AG08396 (cell line): ENCODE results near the gene ANO7.

ENCODE experiments used
- DNase-seq: peaks from one replicate; pipeline ENCODE4 v3.0.0; 2012; ENCODE audit warnings: low spot score, mixed read lengths

Gene ANO7

DNA sequence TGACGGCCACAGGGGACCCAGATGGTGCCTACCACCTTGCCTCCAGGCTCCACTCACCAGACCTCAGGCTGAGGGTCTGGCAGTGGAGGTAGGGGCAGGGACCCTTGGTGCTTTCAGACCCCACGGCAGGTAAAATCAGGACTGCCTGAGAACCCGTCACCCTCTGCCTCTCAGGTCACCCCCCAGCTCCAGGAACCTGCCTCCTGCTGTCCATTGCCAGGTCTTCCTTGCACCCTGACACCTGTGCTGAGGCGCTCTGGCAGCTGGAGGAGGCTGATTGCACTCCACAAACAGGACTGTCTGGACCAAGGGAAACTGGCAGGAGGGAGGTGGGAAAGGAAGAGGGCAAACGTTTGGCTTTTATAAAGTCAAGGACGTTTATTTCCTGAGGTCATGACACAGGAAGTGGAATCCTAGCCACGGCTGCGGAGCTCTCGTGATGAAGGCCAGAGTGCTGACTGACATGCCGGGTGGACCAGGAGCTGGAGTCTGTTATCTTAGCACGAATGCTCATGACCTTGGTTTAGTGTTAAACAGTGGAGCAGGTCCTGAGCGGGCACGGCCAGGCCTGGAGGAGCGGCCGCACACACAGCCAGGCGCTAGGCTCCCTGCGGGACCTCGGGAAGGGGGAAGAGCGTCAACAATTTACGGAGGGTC, 40.5 kb downstream of the ANO7 start:
- no peak for DNase-seq

DNA sequence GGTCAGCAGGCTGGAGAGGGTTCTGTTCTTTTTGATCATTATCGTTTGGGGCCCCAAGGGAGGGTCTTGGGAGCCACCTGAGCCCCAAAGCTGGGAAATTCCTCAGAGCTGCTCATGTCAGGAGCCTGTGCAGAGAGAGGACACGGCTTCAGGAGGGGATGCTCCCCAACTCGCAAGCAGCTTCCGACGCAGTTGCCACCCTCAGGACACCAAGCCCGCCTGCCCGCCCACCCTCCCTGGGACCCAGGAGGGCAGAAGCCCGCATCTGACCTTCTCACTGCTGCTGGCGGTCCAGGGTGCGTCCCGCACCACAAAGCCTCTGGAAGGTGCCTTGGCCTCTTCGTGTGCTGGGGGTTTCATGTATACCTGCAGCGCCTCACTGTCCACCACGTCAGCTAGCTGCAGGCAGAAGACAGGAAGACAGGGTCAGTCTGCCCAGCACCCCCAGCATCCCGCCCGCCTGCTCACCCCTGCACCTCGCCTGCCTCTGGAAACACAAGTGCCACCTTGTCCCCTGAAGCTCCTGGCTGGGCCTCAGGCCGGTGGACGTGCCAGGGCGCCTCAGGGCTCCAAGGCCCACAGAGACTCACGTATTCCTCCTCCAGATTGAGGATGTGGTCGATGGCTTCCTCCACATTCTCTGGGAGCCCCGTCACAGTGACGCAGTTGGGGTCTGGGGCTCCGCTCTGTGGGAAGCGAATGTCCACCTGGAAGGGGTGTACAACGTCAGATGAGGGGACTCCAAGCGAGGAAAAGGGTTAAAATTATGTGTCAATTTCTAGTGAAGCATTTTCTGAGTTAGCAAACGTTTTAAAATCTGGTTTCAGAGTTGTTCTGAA, 41.3 kb downstream of the ANO7 start:
- DNase-seq, result no peak

DNA sequence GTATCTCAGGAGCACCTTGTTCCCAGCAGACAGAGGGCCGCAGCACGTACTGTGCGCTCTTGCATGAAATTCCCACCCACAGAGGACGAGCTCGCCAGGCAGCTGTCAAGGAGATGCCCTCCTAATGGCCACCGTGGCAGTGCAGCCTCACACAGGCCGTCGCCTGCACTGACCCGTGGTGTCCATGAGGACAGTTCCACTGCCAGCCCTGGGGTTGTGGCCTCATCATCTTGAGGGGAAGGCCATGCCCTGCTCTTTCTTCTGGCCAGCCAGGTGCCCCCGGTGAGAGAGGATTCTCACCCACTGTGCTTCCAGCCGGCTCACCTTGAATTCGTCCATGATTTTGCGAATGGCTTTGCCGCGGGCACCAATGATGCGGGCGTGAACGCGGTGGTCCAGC, 42.0 kb downstream of the ANO7 start:
- no peak for DNase-seq

DNA sequence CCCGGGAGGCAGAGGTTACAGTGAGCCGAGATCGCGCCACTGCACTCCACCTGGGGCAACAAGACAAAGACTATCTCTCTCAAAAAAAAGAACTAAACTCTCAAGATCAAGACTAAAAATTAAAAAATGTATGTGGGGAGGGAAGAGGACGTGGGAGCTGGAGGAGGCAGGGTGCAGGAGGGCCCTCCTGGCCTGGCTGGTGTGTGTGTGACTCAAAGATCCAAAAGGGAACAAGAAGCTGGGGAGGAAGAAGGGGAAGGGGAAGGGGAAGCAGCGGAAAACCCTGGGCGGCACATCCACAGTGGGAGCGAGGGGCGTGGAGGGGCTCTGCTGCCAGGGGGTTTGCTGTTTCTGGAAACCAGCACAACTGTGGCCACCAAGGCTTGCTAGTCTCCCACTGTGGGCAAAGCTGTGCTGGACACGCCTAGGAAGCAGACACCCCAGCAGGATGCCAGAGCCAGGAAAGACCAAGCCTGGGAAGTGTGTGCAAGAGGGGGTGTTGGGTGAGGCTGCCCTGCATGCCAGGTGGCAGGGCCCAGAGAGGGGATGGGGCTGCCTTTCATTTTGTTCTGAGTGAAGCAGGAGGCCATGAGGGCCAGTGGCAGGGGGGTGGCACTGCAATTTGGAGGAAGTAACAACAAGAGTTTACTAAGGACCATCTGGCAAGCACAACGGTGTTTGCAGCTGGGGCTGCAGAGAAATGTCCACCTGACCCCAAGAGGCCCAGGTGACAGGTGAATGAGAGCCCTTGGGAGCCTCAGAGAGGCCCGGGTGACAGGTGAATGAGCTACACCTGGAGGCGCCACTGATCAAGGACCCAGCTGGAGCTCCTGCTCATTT, 44.5 kb downstream of the ANO7 start:
- no peak for DNase-seq

DNA sequence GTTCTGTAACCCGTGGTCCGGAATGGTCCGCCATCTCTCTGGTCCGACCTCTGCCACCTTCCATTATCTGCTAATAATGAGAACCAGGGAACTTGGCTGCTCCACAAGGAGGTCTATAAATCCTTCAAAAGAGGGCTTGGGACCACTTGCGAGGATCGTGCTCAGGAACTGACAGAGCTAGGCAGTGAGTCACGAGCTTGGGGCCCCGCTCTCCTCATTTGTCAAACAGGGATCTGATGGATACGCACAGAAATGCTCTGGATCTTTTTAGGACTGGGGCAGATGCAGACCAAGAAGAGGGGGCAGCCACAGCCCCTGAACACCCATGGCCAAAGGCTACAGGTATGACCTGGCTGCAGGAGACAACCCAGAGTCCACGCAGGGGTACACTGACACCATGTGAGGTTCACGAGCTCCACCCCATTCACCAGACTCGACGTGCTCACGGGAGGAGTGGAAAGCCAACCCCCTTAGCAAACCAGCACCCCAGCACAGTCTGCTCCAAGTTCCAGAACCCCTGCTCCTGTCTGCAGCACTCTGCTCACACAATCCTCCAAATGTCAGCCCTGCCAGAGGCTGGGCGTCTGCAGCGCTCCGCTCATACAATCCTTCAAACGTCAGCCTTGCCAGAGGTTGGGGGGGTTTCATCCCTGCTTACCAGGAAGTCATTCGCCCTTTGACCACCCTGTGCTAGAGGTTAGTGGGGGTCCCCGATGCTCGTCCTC, 45.8 kb downstream of the ANO7 start:
- DNase-seq, result no peak

DNA sequence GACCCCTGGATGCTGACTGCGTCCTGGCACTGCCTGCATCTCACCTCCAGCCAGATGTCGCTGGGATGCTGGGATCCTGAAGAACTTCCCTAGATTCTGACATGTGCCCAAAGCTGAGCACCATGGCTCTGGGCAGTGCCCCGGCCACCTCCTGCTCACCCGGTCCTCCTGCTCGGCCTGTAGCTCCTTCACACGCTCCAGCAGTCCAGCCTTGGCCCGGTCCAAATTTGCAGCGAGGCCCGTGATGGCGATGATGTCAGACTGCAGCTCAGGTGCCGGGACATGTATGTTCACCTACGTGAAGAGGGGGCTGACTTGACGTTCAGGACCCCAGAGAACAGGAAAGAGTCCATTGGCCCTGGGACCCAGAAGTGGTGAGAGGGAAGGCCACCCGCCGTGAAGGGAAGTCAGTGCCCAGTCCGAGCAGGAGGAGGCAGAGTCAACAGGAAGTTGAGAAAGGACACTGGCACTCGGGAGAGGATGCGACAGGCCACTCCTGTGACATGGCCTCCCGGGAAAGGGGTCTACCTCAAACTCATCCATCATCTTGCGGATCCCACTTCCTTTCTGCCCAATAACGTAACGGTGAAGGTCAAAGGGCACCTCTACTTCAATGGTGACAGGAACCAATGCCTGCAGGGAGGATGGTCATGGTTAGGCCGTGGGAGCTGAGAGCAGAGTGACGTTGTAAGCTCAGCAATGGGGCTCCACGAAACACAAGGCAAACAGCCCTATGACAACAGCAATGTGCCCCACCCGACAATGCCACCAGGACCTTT, 46.7 kb downstream of the ANO7 start:
- no peak for DNase-seq

DNA sequence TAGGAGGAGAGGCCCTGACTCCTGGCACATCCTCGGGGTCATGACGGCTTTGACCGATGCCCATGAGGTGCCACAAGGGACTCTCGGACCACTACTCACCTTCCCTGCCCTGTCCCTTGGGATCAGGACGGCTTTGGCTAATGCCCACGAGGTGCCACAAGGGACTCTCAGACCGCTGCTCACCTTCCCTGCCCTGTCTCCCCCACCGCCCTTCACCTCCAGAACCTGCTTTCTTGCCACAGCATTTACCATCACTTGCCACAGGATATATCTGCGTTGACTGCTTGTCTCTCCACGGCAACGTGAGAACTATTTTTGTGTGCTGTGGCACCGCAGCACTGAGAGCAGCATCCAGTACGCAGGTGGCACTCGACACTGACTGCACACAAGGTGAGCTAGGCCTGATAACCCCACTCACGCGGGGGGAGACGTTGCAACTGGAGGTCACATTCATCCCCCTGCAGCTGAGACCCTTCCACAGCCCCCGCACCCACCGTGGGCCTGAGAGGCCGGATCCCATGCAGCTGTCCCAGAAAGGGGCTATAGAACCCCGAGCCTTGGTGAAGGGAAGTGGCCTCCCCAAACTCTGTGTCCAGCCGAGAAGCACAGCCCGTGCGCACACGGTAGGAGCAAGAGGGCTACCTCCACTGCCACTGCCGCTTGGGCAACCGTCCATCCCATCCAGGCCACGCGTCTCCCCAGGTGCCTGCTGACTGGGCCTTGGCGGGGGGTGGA, 47.5 kb downstream of the ANO7 start:
- DNase-seq, result no peak

DNA sequence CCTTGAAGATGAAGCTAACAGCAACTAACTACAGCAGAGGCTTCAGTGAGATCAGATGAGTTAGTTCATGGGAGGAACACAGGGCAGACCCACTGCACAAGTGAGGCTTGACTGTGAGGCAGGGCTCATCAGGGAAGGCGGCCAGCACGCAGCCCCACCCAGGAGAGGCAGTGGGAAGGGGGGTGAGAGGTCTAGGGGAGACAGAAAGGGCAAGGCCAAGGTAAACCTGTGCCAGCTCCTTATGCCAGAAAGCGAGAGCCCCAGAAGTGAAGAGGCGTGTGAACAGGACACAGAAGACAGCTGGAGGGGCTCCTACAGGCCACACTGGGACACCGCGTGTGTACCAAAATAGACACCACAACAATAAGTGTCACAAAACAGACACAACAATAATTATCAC, 48.6 kb downstream of the ANO7 start:
- DNase-seq, result no peak

DNA sequence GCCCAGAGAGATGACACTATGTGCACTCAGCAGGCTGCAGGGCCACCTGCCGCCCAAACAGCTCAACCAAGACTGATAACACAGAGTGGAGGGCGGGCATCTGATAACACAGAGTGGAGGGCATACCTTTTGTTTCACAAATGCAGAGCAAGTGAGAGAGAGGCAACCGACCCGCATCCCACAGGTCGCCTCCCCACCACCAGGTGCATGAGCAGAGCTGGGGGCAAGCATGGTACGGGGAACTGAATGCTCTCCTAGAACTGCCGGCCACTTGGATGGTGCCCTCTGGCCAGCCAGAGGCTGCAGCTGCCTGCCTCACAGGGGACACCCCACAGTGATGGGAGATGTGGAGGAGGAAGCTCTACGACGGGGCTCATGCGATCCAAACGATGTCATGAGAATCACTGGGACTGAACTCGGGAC, 49.5 kb downstream of the ANO7 start:
- no peak for DNase-seq

DNA sequence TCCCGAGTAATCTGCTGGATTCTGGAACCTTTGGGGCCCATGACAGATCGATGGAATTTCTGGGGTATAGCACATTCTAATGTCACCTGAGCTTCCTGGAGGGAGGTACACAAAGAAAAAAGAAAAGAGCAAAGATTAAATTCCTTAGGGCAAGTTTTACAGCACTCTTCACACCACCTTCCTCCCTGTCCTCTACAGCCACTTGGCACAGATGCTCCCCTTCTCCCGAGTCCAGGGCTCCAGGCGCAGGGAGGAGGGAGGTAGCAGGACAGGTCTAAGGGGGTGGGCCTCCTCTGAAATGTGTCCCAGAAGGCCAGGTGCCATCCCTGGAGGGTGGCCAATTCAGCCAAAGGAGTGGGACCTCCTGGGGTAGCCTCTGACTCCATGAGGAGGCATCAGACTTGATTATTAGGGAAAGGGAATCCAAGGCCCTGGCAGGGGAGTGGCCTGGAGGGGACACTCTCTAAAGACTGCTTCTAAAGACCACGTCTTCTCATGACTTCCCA, 50.3 kb downstream of the ANO7 start:
- DNase-seq, result no peak

DNA sequence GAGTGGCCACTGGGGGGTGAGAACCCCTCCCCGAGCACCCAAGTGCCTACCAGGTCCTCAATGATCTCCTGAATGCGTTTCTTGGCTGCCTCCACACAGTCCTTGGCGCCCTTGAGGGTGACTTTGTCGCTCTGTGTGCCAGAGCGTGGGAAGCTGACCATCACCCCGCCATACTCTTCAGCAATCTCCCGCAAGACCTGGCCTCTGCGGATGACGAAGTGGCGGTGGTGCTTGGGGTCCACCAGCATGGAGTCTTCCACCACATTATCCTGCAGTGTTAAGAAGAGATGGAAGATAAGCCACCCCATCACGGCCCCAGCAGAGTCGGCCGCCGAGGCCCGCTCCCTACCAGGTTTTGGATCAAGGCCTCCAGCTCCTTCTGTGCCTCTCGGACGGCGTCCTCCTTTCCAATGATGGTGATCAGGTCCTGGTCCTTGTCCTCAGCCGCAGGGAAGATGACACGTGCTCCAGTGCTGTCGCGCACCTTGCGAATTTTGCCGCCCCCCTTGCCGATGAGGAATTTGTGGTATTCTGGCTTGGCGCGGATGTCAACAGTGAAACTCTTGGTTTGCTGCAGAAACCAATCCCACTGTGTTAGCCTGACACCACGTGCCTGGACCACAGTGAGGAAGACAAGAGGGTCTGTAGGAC, 51.2 kb downstream of the ANO7 start:
- DNase-seq, result no peak

DNA sequence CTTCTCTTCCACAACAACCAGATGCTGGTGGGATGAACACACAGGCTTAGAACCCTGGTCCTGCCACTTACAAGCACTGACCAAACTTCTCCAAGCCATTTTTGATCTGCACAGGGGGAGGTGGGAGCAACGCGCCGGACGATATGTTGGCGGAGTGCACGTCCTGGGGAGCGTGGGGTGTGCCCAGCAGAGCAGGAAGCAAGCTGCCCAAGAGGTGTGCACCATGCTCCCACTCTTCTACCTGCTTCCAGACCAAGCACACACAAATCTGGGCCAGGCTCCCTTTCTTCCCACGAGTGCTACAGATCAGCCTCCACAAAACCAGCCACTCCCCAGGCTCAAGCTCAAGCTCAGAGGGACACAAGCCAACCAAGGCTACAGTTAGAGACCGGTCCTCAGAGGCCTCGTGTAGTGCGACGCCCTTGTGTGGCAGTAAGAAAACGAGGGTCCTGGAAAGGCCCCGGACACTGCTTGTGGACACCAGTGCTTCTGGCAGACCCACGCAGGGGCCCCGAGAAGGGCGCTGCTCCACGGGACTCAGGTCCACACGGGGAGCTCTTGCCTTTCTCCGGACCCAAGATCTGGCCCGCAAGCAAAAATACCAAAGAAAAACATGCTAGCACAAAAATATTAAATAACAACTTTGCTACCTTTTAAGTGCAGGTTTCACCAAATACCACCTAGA, 52.0 kb downstream of the ANO7 start:
- DNase-seq, result no peak

DNA sequence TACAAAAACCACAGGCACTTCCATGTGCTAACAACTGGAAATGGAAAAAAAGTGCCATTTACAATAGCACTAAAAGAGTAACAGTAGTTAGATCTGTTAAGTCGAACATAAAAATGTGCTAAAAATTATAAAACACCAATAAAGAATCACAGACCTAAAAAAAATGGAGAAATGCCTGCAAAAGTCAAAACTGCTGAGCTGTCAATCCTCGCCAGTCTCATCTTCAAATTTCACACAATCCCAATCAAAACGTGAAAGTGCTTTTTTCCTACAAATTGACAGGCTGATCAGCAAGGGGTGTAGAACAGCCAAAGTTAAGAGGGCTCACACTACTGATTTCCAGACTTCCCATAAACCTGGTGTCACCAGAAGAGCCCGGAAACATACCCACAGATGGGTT, 53.2 kb downstream of the ANO7 start:
- no peak for DNase-seq

DNA sequence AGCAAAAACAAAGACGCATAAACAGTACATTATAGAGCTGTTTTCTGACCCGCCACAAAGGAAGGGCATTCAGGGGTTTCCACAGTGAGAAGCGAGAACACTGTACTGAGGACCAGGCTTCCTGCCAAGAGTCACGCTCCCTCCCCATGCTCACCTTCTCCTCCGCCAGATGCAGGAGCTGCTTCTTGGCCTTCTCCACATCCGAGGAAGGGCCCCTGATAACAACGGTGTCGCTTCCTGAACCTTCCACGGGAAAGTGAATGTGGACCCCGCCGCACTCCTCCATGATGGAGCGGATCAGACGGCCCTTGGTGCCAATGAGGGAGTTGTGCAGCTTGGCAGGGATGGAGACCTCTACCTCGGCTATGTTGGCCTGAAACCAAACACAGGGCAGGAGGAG, 53.8 kb downstream of the ANO7 start:
- no peak for DNase-seq

DNA sequence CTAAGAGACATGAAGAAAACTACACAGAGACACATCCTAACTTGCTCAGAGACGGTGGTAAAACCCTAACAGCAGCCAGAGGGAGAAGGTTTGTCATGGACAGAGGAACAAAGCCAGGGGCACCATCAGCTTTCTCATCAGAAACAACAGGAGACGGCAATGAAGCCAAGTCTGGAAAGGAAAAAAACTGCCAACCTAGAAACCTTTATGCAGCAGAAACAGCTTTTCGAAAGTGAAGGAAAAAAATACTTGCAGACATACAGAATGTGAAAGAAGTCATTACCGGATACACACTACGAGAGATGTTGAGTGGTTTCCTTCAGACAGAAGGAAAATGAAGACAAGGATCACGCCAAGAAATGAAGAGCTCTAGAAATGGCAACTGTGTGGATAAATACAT, 55.9 kb downstream of the ANO7 start:
- DNase-seq, result no peak

DNA sequence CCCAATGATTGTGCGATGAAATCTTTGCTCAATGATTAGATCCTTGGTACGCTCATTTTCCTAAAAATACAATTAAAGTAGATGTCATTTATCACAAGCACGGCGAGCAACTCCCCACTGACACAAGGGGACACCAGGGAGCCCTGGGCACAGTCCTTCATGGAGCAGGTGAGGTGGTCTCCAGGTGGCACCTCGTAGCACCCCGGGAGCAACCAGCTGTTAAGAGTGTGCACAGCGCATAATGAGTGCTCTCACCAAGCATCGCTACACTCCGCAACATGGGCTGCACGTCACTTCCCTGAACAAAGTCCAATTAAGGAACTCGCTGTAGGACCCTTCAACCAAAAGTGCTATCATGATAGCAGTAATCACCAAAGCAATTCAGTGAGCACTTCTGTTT, 59.8 kb downstream of the ANO7 start:
- no peak for DNase-seq

DNA sequence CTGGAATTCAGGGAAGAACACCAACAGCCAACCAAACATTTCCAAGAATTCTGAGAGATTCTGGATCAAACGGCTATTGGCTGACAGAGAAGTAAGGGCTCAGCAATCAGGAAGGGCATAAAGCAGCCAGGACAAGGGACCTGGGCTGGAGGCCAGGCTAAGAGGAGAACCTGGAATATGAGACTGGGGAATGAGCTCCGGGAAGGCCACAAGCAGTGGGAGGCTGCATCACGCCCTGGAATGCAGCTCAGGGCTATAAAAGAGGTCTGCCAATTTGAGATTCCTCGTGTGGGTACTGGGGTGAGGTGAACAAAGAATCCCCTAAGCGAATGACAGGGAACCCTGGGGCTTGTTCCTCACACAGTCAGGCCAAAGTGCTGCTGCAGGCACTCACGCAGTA, 60.4 kb downstream of the ANO7 start:
- no peak for DNase-seq

DNA sequence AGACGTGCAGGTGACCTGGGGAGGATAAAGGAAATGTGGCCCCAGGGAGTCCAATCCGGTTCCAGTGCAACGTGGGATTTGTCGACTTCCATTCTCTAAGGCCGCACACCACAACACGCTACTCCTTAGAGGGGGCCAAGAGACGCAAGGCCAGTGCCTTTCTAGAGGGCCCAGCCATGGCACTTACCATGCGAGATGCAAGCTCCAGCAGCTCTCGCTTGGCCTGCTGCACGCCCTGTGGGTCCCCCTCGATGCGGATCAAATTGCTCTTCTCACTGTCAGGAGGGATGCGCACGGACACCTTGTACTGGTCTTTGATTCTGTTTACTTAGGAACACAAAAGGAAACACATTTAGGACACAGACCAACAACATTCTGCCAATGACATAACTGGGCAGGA, 61.2 kb downstream of the ANO7 start:
- no peak for DNase-seq

DNA sequence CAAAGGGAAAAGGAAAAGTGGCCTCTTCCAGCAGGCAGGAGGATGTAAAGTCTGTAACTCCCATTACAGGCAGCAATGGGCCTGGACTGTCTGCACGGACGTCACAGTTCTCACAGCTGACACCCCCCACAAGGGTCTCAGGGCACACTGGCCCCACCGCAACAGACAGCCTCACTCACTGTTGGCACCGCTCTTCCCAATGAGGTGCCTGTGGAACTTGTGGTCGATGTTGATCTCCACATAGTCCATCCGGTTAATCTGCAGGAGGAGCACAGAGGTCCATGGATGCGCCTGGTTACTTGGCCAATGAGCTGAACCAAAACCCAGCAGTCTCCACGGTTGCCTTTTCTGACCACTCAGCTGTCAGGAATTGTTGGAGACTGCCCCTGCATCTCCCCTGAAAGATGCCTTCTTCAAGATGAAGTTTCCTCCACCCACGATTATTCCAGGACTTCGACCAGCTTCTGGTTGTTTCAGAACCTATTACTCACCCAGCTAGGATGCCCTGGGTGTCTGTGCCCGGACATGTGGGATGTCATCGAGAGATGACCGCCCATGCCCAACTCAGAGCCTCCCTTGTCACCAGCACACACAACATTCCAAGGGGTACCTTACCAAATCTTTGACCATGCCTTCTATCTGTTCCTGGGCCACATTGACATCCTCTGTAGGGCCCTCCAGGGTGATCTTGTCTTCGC, 64.5 kb downstream of the ANO7 start:
- no peak for DNase-seq
